ENCODE measurements around the gene ENTPD6.

GRCh38 chr20:25198663-25199383, 3.3 kb downstream of the ENTPD6 start:
- TF ChIP-seq POLR2AphosphoS5 (IDR thresholded peaks at IDR 0.05; ENCODE audit: low read depth, low read length): no peak
- no peak for TF ChIP-seq SIN3A (IDR thresholded peaks at IDR 0.05; ENCODE audit: borderline replicate concordance, insufficient read depth, low read length)
- no peak for TF ChIP-seq REST (IDR thresholded peaks at IDR 0.05; ENCODE audit: insufficient read depth in 1 of 2, low read depth in 2 of 2, low read length in 2 of 2)
- TF ChIP-seq TAF1 (IDR thresholded peaks at IDR 0.05; ENCODE audit: borderline replicate concordance, insufficient read depth, low read length): no peak
- TF ChIP-seq FOXP2 (optimal IDR thresholded peaks at IDR 0.05; ENCODE audit: borderline replicate concordance, extremely low read depth, extremely low read length, insufficient read depth): no peak
